ENCODE results near the gene BTG1. TPM values are rescaled to one million over a fixed set of nuclear protein-coding genes. Genes with fewer than 3 reads are reported as not detected.

Gene BTG1
- total and polyA plus RNA-seq, 2 of the 8 experiments (the other 6 are each of a cell fraction or from before 2014, with no cell fraction given) = 17.1 to 32.7 TPM

- TF ChIP-seq CTCF (IDR thresholded peaks at IDR 0.05; ENCODE audit: control extremely low read depth in 1 of 3, insufficient read depth in 1 of 3, low read depth in 1 of 3, low read length in 3 of 3) = no peak
- no peak for TF ChIP-seq KDM4A (IDR thresholded peaks at IDR 0.05; ENCODE audit: low read depth, low read length, severe bottlenecking)
- TF ChIP-seq YY1 (IDR thresholded peaks at IDR 0.05; ENCODE audit: low read depth, low read length) = no peak
- no peak for TF ChIP-seq HDAC6 (IDR thresholded peaks at IDR 0.05; ENCODE audit: low read depth, low read length)
- TF ChIP-seq TCF12 (IDR thresholded peaks at IDR 0.05; ENCODE audit: low read depth, low read length) = no peak
- TF ChIP-seq FOSL1 (IDR thresholded peaks at IDR 0.05; ENCODE audit: insufficient read depth, low read depth, low read length) = no peak
- no peak for TF ChIP-seq SP2 (IDR thresholded peaks at IDR 0.05; ENCODE audit: low read length)
- TF ChIP-seq JUN (IDR thresholded peaks at IDR 0.05; ENCODE audit: low read depth, low read length) = no peak
- TF ChIP-seq ASH2L (IDR thresholded peaks at IDR 0.05; ENCODE audit: low read length) = no peak
Observed at GRCh38 chr12:92178340-92178739, 32.7 kb upstream of the BTG1 start (continued).
